Measurements from ENCODE around the gene FKBP1C. TPM values are rescaled to one million over a fixed set of nuclear protein-coding genes. Genes with fewer than 3 reads are reported as not detected.

FKBP1C gene
- total RNA-seq, 1 experiment from 2014 or later = 0.23 TPM

- TF ChIP-seq CTCF (IDR thresholded peaks at IDR 0.05; ENCODE audit: unreplicated experiment) = no peak
- intact Hi-C loops (cut with micrococcal nuclease) = no loop called here
- POLR2A ChIA-PET = interaction anchor here (0.7 kb wide), 1 partner anchor 10 kb away, joined by 3 read pairs; no protein-coding TSS in a partner anchor
- Mint-ChIP-seq H3K27me3 (ENCODE audit: insufficient read depth, unreplicated experiment) (no peaks in the 10 kb centered on the region), H3K4me3 (ENCODE audit: unreplicated experiment) (no peak overlapping the region), H3K4me1 (ENCODE audit: insufficient read depth, unreplicated experiment) (peaks cover 5% of the 10 kb centered on the region), H3K9me3 (ENCODE audit: unreplicated experiment) (peaks cover 18% of the 10 kb centered on the region), H3K27ac (ENCODE audit: low read depth, unreplicated experiment) (no peak overlapping the region), H3K36me3 (ENCODE audit: insufficient read depth, unreplicated experiment) (no peaks in the 10 kb centered on the region)
- CTCF ChIA-PET = no interaction called here
- no TSS peak for BruUV-seq (replicated peaks)
- no peak for DNase-seq (ENCODE audit: unreplicated experiment)
Measured at GRCh38 chr6:63236398-63236817, 25.1 kb downstream of the FKBP1C start.

GRCh38 chr6:63245420-63245819 lies 34.2 kb downstream of the FKBP1C start:
- Mint-ChIP-seq H3K4me3 (ENCODE audit: unreplicated experiment) (no peak overlapping the region), H3K4me1 (ENCODE audit: insufficient read depth, unreplicated experiment) (peaks cover 5% of the 10 kb centered on the region), H3K36me3 (ENCODE audit: insufficient read depth, unreplicated experiment) (no peaks in the 10 kb centered on the region), H3K27ac (ENCODE audit: low read depth, unreplicated experiment) (no peak overlapping the region), H3K27me3 (ENCODE audit: insufficient read depth, unreplicated experiment) (no peaks in the 10 kb centered on the region), H3K9me3 (ENCODE audit: unreplicated experiment) (no peaks in the 10 kb centered on the region)
- intact Hi-C loops (cut with micrococcal nuclease) = no loop called here
- ChIA-PET CTCF (interaction anchor here (0.5 to 1.7 kb wide), 5 partner anchors 11 to 831 kb away, joined by 3 to 4 read pairs (median 4); no protein-coding TSS in a partner anchor), POLR2A (no interaction called here)
- no TSS peak for BruUV-seq (replicated peaks)
- DNase-seq (ENCODE audit: unreplicated experiment) = peak; percentile 24
- TF ChIP-seq CTCF (IDR thresholded peaks at IDR 0.05; ENCODE audit: unreplicated experiment) = no peak

- no TSS peak for BruUV-seq (replicated peaks)
- no peak overlapping the region for H3K4me3 Mint-ChIP-seq (ENCODE audit: unreplicated experiment)
- intact Hi-C loops (cut with micrococcal nuclease) = no loop called here
- DNase-seq (ENCODE audit: unreplicated experiment) = peak; percentile 14
- no peaks in the 10 kb centered on the region for H3K9me3 Mint-ChIP-seq (ENCODE audit: unreplicated experiment)
- ChIA-PET POLR2A (no interaction called here), CTCF (interaction anchor here (0.5 to 1.7 kb wide), 3 partner anchors 11 to 832 kb away, joined by 4 read pairs; no protein-coding TSS in a partner anchor)
- no peaks in the 10 kb centered on the region for H3K36me3 Mint-ChIP-seq (ENCODE audit: insufficient read depth, unreplicated experiment)
- H3K27me3 Mint-ChIP-seq (ENCODE audit: insufficient read depth, unreplicated experiment) = no peaks in the 10 kb centered on the region
- no peak overlapping the region for H3K27ac Mint-ChIP-seq (ENCODE audit: low read depth, unreplicated experiment)
- peaks cover 5% of the 10 kb centered on the region for H3K4me1 Mint-ChIP-seq (ENCODE audit: insufficient read depth, unreplicated experiment)
- TF ChIP-seq CTCF (IDR thresholded peaks at IDR 0.05; ENCODE audit: unreplicated experiment) = no peak
Measured at GRCh38 chr6:63245909-63246308, 34.6 kb downstream of the FKBP1C start.

- no peaks in the 10 kb centered on the region for H3K9me3 Mint-ChIP-seq (ENCODE audit: unreplicated experiment)
- no peaks in the 10 kb centered on the region for H3K27me3 Mint-ChIP-seq (ENCODE audit: insufficient read depth, unreplicated experiment)
- intact Hi-C loops (cut with micrococcal nuclease) = no loop called here
- H3K36me3 Mint-ChIP-seq (ENCODE audit: insufficient read depth, unreplicated experiment) = no peaks in the 10 kb centered on the region
- BruUV-seq (replicated peaks) = no TSS peak
- DNase-seq (ENCODE audit: unreplicated experiment) = no peak
- ChIA-PET POLR2A (no interaction called here), CTCF (interaction anchor here (1.3 to 1.7 kb wide), 2 partner anchors 10 to 25 kb away, joined by 4 read pairs; no protein-coding TSS in a partner anchor)
- H3K4me3 Mint-ChIP-seq (ENCODE audit: unreplicated experiment) = no peak overlapping the region
- no peak for TF ChIP-seq CTCF (IDR thresholded peaks at IDR 0.05; ENCODE audit: unreplicated experiment)
- H3K4me1 Mint-ChIP-seq (ENCODE audit: insufficient read depth, unreplicated experiment) = peaks cover 5% of the 10 kb centered on the region
- no peak overlapping the region for H3K27ac Mint-ChIP-seq (ENCODE audit: low read depth, unreplicated experiment)
Measured at GRCh38 chr6:63246581-63246980, 35.3 kb downstream of the FKBP1C start.

Data from MCF 10A (cell line).